ENCODE measurements around the gene ERBB4.

DNA sequence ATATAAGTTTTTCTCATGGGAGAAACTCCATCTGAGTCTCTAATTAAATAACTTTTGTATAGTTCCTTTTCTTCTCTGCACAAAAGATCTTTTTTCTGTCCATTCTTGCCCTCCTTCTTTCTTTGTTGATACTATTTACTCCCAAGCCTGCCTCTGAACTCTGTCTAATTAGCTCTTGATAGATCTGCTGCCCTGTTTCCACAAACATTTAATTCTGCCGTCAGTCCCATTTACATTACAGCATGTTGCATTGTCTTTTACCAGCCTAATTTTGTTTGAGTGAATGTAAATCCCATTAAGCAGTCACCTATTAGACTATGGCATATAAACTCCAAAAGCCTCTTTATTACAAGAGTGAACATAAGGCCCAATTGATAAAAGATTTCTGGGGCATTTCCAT is 254.4 kb downstream of the ERBB4 start:
- TF ChIP-seq, protein P1, sequence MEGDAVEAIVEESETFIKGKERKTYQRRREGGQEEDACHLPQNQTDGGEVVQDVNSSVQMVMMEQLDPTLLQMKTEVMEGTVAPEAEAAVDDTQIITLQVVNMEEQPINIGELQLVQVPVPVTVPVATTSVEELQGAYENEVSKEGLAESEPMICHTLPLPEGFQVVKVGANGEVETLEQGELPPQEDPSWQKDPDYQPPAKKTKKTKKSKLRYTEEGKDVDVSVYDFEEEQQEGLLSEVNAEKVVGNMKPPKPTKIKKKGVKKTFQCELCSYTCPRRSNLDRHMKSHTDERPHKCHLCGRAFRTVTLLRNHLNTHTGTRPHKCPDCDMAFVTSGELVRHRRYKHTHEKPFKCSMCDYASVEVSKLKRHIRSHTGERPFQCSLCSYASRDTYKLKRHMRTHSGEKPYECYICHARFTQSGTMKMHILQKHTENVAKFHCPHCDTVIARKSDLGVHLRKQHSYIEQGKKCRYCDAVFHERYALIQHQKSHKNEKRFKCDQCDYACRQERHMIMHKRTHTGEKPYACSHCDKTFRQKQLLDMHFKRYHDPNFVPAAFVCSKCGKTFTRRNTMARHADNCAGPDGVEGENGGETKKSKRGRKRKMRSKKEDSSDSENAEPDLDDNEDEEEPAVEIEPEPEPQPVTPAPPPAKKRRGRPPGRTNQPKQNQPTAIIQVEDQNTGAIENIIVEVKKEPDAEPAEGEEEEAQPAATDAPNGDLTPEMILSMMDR (IDR thresholded peaks at IDR 0.05) = no peak
- TF ChIP-seq POLR2AphosphoS5 (IDR thresholded peaks at IDR 0.05) = no peak
